Measurements from ENCODE around the gene TIMM21. TPM values are rescaled to one million over a fixed set of nuclear protein-coding genes. Genes with fewer than 3 reads are reported as not detected.

Gene TIMM21
- total RNA-seq, 1 experiment from 2014 or later: 46.0 TPM

DNA sequence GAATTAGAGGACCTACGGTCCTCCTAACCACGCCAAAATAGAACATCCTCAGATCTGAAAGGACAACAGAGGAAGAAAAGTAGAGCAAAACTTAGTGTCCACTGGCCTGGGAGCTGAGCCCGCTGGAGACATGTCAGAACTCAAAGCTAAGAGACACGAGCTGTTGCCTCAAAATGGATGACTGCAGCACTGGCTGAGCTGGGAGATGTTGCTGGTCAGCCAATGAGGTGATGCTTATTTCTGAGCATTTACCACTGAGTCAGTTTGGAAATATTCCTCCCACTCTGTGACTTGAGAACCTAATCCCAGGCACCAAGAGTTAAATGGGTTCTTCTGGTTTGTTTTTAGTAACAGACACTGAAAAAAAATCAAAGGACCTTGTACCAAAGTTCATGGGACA is 33.3 kb upstream of the TIMM21 start:
- Histone ChIP-seq H2BK15ac (ENCODE audit: low read depth, low read length) (no peak overlapping the region), H3K9ac (ENCODE audit: extremely low read depth, insufficient read length, low read length) (no peak overlapping the region), H3K56ac (ENCODE audit: insufficient read length, low read depth, low read length) (no peak overlapping the region), H3K23ac (ENCODE audit: insufficient read length, low read depth, low read length) (no peak overlapping the region), H2BK120ac (ENCODE audit: low read depth, low read length, poor library complexity, severe bottlenecking) (no peak overlapping the region), H3K27ac (ENCODE audit: insufficient read length, low read depth, low read length) (no peak overlapping the region), H3K14ac (ENCODE audit: insufficient read depth, low read length) (no peak overlapping the region), H3K4me1 (ENCODE audit: insufficient read depth, low read length) (peaks cover 9% of the 10 kb centered on the region), H4K8ac (replicated peaks; ENCODE audit: insufficient read length, low read depth, low read length) (no peak overlapping the region), H2BK5ac (ENCODE audit: insufficient read length, low read length) (no peak overlapping the region), H2BK20ac (ENCODE audit: low read depth, low read length, poor library complexity, severe bottlenecking) (no peak overlapping the region), H3K27me3 (ENCODE audit: insufficient read depth, low read length) (no peaks in the 10 kb centered on the region), H4K91ac (ENCODE audit: insufficient read length, low read depth, low read length) (no peak overlapping the region), H2AFZ (ENCODE audit: low read length) (no peak overlapping the region), H3K4ac (ENCODE audit: low read depth, low read length) (no peak overlapping the region), H3K4me2 (ENCODE audit: insufficient read depth, insufficient read length, low read length) (no peak overlapping the region), H3K79me2 (ENCODE audit: insufficient read depth, low read length) (no peaks in the 10 kb centered on the region), H3K79me1 (ENCODE audit: insufficient read depth, low read depth, low read length, poor library complexity, severe bottlenecking) (no peaks in the 10 kb centered on the region), H3K9me3 (ENCODE audit: control insufficient read depth, low read depth, low read length) (peaks cover 8% of the 10 kb centered on the region), H4K20me1 (ENCODE audit: control insufficient read depth, insufficient read depth, insufficient read length) (no peaks in the 10 kb centered on the region), H3K23me2 (ENCODE audit: insufficient read length, low read depth, low read length, poor library complexity, severe bottlenecking) (no peaks in the 10 kb centered on the region), H2BK12ac (ENCODE audit: insufficient read length, low read depth, low read length) (no peak overlapping the region), H2AK5ac (ENCODE audit: insufficient read length, low read length) (no peak overlapping the region), H3K18ac (ENCODE audit: insufficient read length, low read depth, low read length) (no peak overlapping the region), H3T11ph (ENCODE audit: low read length) (no peak overlapping the region), H4K5ac (ENCODE audit: insufficient read length, low read depth, low read length) (no peak overlapping the region)
- H3K4me3 Mint-ChIP-seq: no peak overlapping the region
- H3K27ac Mint-ChIP-seq: peak overlapping the region in 1 of 3 experiments; percentile 64; a peak in 2 of 7 replicates
- no peak for DNase-seq
- no peak for TF ChIP-seq CTCF (conservative IDR thresholded peaks at IDR 0.05)
- peaks cover 38 to 42% of the 10 kb centered on the region in 2 experiments for H3K4me1 Mint-ChIP-seq
- no peaks in the 10 kb centered on the region for H3K27me3 Mint-ChIP-seq (ENCODE audit: low read depth)
- WGBS (ENCODE audit: extremely low coverage, insufficient read length, low lambda C conversion rate): no CpG with 5 or more reads among the region's 4 CpGs
- peaks cover 13 to 32% (median 13%) of the 10 kb centered on the region in 3 experiments for H3K36me3 Mint-ChIP-seq (ENCODE audit: insufficient read depth in 1 of 3, low read depth in 3 of 3)
- H3K9me3 Mint-ChIP-seq: peaks cover 24 to 29% of the 10 kb centered on the region in 2 experiments
